Eye (tissue), 1 donor: ENCODE data around the gene RAB5IF.
"Not testable (repeated sequence)": the region's sequence is repeated elsewhere in the genome, so short reads cannot be mapped to it uniquely, and the experiment has no call there.

Experiments
- DNase-seq: peaks from one replicate; pipeline ENCODE4 v3.0.0-alpha.2; 2015

Gene RAB5IF

GRCh38 chr20:36605399-36606157 lies at the start of gene RAB5IF:
TSS of gene RAB5IF (plus strand) at chr20:36605779. CDS start at chr20:36605952, 173 bp downstream.
- peak; percentile 100 for DNase-seq

DNA sequence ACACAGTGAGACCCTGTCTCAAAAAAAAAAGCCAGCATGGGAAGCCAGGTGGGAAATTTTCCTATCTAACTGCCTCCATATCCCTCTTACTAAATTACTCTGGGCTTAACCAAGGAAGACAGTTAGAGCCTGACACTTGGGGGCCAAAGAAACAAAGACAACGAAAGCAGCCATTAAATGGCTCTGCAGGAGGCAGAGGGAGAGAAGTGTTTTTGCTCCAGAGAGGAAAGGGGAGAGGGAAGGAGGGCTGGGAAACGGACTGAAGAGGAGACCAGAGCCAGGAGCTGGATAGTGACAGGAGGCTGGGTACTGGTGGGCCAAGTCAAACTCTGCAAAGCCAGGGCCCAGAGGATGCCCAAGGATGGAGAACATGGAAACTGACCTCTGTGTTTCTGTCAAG lies 42.9 kb upstream of the RAB5IF start:
- no peak for DNase-seq

GRCh38 chr20:36563374-36563773 lies 42.2 kb upstream of the RAB5IF start:
- no peak for DNase-seq

GRCh38 chr20:36564078-36564725 lies 41.4 kb upstream of the RAB5IF start:
- not testable (repeated sequence) for DNase-seq

- not testable (repeated sequence) for DNase-seq
Measured at GRCh38 chr20:36564726-36565121, 40.9 kb upstream of the RAB5IF start.

DNA sequence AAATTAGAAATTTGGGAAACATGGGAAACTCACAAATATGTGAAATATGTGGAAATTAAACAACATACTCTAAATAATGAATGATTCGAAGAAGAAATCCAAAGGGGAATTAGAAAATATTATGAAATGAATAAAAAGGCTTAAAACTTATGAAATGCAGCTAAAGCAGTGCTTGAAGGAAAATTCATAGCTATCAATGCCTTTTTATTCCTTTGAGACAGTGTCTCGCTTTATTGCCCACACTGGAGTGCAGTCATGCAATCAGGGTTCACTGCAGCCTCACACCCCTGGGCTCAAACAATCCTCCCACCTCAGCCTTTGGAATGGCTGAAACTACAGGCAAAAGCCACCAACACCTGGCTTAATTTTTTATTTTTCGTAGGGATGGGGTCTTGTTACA lies 40.1 kb upstream of the RAB5IF start:
- DNase-seq, result no peak

- no peak for DNase-seq
Measured at GRCh38 chr20:36569847-36570429, 35.6 kb upstream of the RAB5IF start.

GRCh38 chr20:36571564-36572504 lies 33.7 kb upstream of the RAB5IF start:
- DNase-seq, result peak; percentile 53

DNA sequence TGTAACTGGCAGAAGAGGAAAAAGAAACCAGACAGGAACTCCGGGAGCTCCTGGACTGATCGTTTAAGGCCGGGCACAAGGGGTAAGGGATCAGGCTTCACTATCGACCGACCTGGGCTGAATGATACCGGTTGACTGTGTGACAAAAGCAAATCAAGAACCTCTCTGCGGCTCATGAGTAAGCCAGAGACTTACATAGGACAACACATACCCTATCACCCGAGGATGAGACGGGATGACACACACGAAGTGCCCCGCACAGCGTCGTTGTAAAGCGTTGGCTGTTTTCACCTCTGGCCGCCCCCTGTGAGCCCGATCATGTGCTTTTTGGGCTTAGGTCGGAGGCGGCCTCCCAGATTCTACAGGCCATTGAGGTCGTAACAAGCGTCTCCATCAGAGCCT lies 32.9 kb upstream of the RAB5IF start:
- DNase-seq, result no peak

DNA sequence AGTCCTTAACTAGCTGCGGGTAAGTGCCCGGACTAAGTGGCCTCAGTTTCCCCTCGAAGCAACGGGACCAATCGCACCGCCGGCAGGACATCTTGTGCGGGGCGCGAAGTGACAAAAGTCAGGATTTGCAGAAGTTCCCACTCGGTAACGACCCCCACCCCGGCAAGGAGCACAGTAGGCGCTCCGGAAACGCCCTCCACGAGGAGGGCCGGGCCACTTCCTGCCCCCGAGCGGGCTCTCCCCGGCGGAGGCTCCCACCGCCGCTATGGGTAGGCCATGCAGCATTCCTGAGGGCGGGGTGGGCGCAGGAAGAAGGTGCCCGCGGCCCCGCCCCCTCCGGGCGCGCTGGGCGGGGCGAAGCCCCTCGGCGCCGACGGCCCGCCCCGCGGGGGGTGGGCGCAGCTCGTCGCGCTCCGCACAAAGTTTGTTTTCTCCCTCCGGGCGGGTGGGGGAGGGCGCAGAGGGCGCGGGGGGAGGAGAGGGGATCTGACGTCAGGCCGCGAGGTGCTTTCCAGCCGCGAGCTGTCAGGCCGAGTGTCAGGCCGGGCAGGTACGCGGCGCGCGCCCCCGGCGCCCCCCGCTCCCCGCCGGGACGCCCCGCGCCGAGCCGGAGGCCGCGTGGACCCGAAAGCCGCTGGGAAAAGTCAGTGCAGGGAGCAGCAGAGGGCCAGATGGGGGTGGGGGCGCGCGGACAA lies 32.3 kb upstream of the RAB5IF start, which contains the start of gene TGIF2:
Gene TGIF2, plus strand, starts transcription at position 495 of the 695 bp plus-strand sequence. CDS start 5,178 bp downstream, outside the sequence.
- peak; percentile 96 for DNase-seq

- peak; percentile 76 for DNase-seq
Measured at GRCh38 chr20:36573798-36574365, 31.7 kb upstream of the RAB5IF start.

GRCh38 chr20:36574366-36575135 lies 31.0 kb upstream of the RAB5IF start:
- DNase-seq, result peak; percentile 83

DNA sequence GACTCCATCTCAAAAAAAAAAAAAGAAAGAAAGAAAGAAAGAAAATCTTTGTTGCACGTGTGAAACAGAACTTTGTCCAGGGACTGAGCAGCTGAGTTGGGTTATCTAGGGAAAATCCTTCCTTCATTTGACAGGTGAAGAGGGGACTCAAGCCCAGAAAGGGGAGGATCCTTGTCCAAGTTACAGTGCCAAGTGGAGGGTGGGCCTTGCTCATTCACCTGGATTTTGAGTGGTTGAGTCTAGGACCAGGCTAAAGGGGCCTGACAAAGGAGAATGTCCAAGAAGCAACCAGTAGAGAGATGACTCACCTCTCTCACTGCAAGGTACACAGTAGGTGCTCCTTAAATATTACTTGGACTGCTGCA lies 29.5 kb upstream of the RAB5IF start:
- DNase-seq, result no peak

GRCh38 chr20:36578356-36579041 lies 27.1 kb upstream of the RAB5IF start:
- no peak for DNase-seq

GRCh38 chr20:36579996-36580545 lies 25.5 kb upstream of the RAB5IF start:
- DNase-seq, result no peak

DNA sequence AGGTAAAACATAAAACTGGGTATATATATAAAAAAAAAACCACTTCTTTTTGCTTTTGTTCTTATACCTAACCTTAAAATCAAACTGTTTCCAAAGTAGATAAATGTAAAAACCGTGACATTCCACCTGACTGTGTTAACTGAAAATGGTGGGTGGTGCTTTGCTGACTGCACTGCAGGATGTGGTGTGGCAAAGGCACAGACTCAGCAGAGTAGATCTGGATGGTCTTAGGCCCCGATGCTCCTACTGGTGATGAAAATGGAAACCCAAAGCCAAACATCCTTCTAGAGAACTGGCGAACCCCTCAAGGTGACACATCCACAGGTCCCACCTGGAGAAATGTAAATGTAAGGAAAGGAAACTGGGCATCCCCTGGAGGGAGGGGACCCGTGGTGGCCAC lies 23.3 kb upstream of the RAB5IF start:
- DNase-seq, result no peak

DNA sequence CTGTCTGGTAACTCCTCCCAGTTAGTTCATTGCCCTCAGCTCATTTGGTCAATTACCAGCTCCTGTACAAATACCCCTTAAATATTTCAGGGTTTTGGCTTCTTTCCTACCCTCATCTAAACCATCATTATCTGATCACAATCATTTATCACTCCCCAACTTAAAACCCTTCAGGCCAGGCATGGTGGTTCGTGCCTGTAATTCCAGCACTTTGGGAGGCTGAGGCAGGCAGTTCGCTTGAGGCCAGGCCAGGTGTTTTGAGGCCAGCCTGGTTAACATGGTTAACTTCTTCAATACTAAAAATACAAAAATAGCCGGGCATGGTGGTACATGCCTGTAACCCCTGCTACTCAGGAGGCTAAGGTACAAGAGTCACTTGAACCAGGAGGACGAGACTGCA lies 22.8 kb upstream of the RAB5IF start:
- DNase-seq, result no peak

GRCh38 chr20:36584018-36584481 lies 21.5 kb upstream of the RAB5IF start:
- no peak for DNase-seq

- DNase-seq, result no peak
Measured at GRCh38 chr20:36585410-36586125, 20.0 kb upstream of the RAB5IF start.
